ENCODE data around the gene TMEM167A. TPM values are rescaled to one million over a fixed set of nuclear protein-coding genes. Genes with fewer than 3 reads are reported as not detected.

TMEM167A gene
- total and polyA plus RNA-seq, 2 of the 8 experiments (the other 6 are each of a cell fraction or from before 2014, with no cell fraction given), result 50.6 to 178 TPM

DNA sequence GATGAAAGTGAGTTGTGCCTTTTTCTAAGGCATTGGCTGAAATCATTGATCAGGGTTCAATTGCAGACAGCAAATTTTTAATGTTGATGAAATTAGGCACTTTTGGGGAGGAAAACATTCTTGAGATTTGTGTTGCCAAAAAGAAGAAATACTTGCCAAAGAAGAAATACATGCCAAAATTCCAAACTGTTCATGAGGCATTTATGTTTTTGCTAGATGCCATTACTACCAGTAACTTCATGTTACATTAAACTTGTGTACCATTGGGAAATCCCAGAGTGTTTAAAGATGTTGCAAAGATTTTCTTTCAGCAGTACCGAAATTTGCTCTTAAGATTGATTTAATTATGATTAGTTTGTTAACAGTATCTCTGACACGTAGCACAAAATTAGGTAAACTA, 7.1 kb upstream of the TMEM167A start:
- no peak overlapping the region for H4K5ac ChIP-seq (ENCODE audit: insufficient read length, low read depth, low read length)
- no peak overlapping the region for H3K4me3 ChIP-seq (ENCODE audit: extremely low read depth in 1 of 4, insufficient read depth in 2 of 4, low read depth in 3 of 4, low read length in 4 of 4)
- H2BK15ac ChIP-seq (ENCODE audit: low read length), result no peak overlapping the region
- H2BK20ac ChIP-seq (ENCODE audit: low read length), result no peak overlapping the region
- H4K20me1 ChIP-seq (replicated peaks in 1 of 2; ENCODE audit: control insufficient read depth in 1 of 2, insufficient read depth in 2 of 2, low read length in 2 of 2), result no peaks in the 10 kb centered on the region
- H3K4me1 ChIP-seq (replicated peaks in 1 of 4; ENCODE audit: control insufficient read depth in 3 of 4, insufficient read depth in 4 of 4, low read length in 3 of 4), result no peaks in the 10 kb centered on the region
- FAIRE-seq (no peak), DNase-seq (ENCODE audit: low read depth in 1 of 2, low spot score in 2 of 2) (no peak)
- no peak overlapping the region for H3K23ac ChIP-seq (ENCODE audit: insufficient read length)
- CTCF ChIA-PET (ENCODE audit: partially characterized antibody), result no interaction called here
- H3K23me2 ChIP-seq (ENCODE audit: low read depth, low read length), result no peaks in the 10 kb centered on the region
- no peak overlapping the region for H2BK120ac ChIP-seq (replicated peaks; ENCODE audit: low read depth, low read length)
- no peak overlapping the region for H3K4ac ChIP-seq (replicated peaks; ENCODE audit: insufficient read length, low read depth, low read length)
- H3K56ac ChIP-seq (replicated peaks; ENCODE audit: insufficient read length, low read depth, low read length), result no peak overlapping the region
- H3K9me3 ChIP-seq (ENCODE audit: insufficient read depth in 2 of 2, low read depth in 1 of 2, low read length in 1 of 2), result no peaks in the 10 kb centered on the region
- no peak overlapping the region for H3K18ac ChIP-seq (ENCODE audit: extremely low read depth, low read length)
- no peak overlapping the region for H3K14ac ChIP-seq (ENCODE audit: insufficient read length)
- no peak overlapping the region for H2BK5ac ChIP-seq (ENCODE audit: low read depth, low read length)
- H2AK5ac ChIP-seq (ENCODE audit: low read depth, low read length), result no peak overlapping the region
- no peaks in the 10 kb centered on the region for H3K79me1 ChIP-seq (ENCODE audit: low read depth, low read length)
- no peak overlapping the region for H3K27ac ChIP-seq (ENCODE audit: low read depth, low read length)
- no peaks in the 10 kb centered on the region for H3K27me3 ChIP-seq (replicated peaks in 1 of 4; ENCODE audit: control insufficient read depth in 3 of 4, extremely low read depth in 1 of 4, insufficient read depth in 3 of 4, low read length in 3 of 4)
- H2AFZ ChIP-seq (ENCODE audit: low read length), result no peak overlapping the region
- peaks cover 0 to 2% of the 10 kb centered on the region in 2 experiments; a peak in 1 of 4 replicates for H3K79me2 ChIP-seq (ENCODE audit: control insufficient read depth in 1 of 2, insufficient read depth in 2 of 2, low read length in 2 of 2)
- no peak overlapping the region for H2BK12ac ChIP-seq (ENCODE audit: low read depth, low read length)
- TF ChIP-seq RAD21 (IDR thresholded peaks at IDR 0.05 in 1 of 2, conservative IDR thresholded peaks at IDR 0.05 in 1 of 2; ENCODE audit: low read depth in 2 of 2, low read length in 2 of 2) (no peak), SIRT6 (IDR thresholded peaks at IDR 0.05; ENCODE audit: low read length) (no peak), BCL11A (IDR thresholded peaks at IDR 0.05; ENCODE audit: low read depth in 2 of 2, low read length in 2 of 2) (no peak)
- no peak overlapping the region for H4K8ac ChIP-seq (ENCODE audit: extremely low read depth, insufficient read depth, low read length)
- no peaks in the 10 kb centered on the region for H3K36me3 ChIP-seq (ENCODE audit: control insufficient read depth in 2 of 4, insufficient read depth in 4 of 4, low read length in 3 of 4)
- H3K4me2 ChIP-seq (ENCODE audit: insufficient read depth in 1 of 2, low read depth in 2 of 2, low read length in 2 of 2), result no peak overlapping the region
- no peak overlapping the region for H3K9ac ChIP-seq (replicated peaks in 1 of 4; ENCODE audit: extremely low read depth in 1 of 4, low read depth in 3 of 4, low read length in 3 of 4)
- 98% methylated on average over 2 of the region's 2 CpGs; no CpG with 5 or more reads in 1 of the 2 experiments for WGBS, 2 experiments (ENCODE audit: extremely low coverage in 1 of 2, insufficient coverage in 1 of 2, insufficient read length in 1 of 2, insufficient replicate concordance in 2 of 2, low coverage in 1 of 2, low lambda C conversion rate in 2 of 2, missing lambda C conversion rate in 1 of 2)
- POLR2A ChIA-PET (ENCODE audit: partially characterized antibody), result no interaction called here
- H4K91ac ChIP-seq (replicated peaks; ENCODE audit: insufficient read length, low read length), result no peak overlapping the region

Data from H1 (cell line).